HS-5 (cell line): ENCODE data around the gene FNIP2.
"Not testable (repeated sequence)": the region's sequence is repeated elsewhere in the genome, so short reads cannot be mapped to it uniquely, and the experiment has no call there.

Experiments used
- DNase-seq: peaks from one replicate; pipeline ENCODE4 v3.0.0-alpha.2; 2012; ENCODE audit warnings: low read depth

The FNIP2 gene

DNA sequence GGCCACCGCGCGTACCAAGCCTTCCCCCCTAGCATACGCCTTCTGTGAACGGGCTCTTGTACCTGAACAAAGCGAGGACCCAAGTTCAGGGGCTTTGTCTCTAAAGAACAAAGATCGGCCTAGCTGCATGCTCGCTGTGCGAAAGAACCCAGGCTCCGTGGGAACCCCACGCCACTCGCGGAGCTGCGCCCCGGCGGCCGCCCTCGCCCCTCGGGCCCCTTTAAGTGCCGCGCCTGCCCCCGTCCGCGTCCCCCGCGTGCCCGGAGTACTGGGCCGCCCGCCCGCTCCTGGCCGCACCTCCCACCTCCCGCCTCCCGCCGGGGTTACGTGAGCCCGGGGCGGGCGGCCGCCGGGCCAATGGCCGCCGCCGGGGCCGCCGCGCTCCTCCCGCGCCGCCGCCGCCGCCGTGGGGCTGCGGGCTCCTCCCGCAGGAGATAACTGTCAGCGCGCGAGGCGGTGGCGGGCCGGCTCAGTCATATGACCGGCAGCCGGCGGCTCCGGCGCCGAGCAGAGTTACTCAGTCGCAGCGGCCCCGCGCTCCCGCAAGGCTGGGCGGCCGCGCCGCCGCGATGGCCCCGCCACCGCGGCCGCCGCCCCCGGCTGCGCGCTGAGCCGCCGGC, at the start of gene FNIP2:
Gene FNIP2, plus strand, starts transcription at position 472 of the 620 bp plus-strand sequence. CDS start 187 bp downstream, outside the sequence.
- DNase-seq: no peak

GRCh38 chr4:158721680-158722079, 47.1 kb upstream of the FNIP2 start:
- no peak for DNase-seq

DNA sequence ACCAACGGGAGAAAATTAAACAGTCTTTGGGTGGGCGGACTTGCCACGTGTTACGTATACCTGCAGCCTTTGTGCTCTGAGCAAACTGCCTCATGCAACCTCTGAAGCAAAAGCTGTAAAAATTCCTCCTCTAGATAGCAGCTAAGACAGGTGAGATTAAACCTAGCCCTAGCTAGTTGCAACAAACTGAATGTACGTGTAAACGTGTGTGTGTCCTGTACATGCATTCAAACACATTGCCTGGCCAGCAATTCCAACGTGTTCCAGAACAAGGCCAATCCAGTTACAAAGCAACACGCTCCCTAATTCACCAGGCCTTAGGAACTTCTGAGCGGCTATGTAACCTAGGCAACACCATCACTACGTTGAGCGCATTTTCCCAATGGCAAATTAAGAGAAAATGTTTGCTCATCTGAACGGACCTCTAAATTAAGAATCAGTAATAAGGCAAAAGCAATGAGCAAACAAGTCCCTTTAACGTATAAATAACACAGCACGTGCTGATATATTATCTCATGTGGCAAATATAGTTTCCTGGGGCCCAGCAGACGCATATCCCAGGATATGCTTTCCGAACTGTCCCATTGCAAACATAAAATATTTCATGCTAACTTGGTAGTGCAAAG, 46.4 kb upstream of the FNIP2 start:
- peak; percentile 23 for DNase-seq

DNA sequence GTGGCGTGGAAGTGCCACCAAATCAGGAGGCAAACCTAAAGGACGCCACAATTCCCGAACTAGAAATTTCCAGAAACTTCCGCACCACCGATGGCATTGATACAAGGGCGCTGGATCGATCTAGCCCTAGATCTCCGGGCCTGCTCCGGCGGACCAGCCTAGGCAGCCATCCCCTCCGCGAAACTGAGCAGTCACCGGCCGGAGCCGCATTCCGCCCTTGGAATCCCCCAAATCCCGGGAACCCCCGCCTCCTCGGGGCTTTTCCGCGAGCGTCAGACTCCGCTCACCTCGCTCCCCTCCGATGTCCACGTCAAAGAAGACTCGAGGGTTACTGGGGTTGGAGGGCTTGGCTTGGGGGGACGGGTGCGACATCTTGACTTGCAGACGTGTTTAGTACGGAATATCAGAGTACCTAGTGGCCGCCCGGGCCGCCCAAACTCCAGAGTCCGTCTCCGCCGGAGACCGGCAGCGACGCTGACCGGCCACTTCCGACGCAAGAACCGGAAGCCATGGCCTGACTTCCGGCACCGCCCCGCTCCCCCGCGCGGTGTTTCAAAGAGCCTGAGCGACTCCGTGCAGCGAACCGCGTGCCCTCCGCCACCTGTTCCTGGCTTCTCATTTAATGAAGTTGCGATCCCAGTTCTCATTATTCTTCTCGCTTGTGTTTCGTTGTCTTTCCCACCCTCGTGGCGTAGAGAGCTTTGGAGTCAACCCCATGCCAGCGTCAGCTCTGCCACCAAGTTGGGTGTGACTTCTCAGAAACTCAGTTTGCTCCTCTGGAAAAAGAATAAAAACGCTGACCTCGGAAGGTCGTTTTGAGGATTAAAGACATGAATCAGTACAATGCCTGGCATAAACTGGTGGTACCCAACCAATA, 45.7 kb upstream of the FNIP2 start, which contains the start of gene PPID:
Gene PPID, minus strand, starts transcription at position 480 of the 877 bp plus-strand sequence. Its CDS starts 108 bp downstream, at position 372.
- DNase-seq: peak; percentile 34

DNA sequence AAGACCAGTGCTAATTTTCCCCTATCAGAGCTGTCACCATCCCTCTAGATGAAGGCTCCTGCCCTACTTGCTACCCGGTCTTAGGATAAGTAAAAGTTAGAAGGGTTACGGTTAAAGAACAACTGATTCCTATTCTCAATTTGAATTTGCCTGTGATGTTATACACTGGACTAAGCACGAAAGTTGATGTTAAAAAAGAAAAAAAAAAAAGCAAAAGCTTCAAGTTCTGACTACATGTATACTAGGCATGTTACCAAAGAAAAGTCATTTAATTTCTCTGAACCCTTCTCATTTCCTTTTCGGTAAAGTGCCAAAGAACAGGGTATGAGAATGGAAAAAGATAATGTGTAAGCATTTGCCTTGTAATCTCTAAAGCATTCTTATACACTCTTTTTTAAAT, 44.2 kb upstream of the FNIP2 start:
- no peak for DNase-seq

DNA sequence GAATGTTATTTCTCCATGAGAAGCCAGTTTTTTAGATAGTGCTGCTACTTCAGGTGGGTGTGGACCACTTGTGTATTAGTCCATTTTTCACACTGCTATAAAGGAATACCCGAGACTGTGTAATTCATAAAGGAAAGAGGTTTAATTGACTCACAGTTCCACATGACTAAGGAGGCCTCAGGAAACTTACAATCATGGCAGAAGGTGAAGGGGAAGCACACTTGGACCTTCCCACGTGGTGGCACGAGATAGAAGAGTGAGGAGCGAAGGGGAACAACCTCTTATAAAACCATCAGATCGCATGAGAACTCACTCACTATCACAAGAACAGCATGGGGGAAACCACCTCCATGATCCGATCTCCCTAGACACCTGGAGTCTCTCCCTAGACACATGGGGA, 42.2 kb upstream of the FNIP2 start:
- DNase-seq: no peak

DNA sequence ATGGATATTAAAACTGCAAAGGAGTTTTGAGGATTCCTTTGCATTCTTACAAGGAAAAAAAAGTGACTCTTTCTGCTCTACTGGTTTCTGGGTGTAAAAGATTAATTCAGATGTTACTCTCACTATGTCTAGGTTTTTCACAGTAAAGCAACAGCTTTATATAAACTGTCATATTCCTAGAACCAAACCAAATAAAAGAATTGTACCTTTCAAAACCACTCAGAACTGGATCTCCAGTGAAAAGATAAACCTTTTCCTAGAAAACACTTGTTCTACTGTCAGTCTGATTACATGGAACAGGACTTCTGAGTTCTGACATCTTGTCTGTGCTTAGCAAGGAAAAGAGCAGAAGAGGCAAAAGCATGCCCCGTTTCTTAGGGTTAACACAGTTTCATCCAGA, 40.6 kb upstream of the FNIP2 start:
- DNase-seq: no peak

GRCh38 chr4:158729716-158730559, 38.9 kb upstream of the FNIP2 start:
- peak; percentile 25 for DNase-seq

DNA sequence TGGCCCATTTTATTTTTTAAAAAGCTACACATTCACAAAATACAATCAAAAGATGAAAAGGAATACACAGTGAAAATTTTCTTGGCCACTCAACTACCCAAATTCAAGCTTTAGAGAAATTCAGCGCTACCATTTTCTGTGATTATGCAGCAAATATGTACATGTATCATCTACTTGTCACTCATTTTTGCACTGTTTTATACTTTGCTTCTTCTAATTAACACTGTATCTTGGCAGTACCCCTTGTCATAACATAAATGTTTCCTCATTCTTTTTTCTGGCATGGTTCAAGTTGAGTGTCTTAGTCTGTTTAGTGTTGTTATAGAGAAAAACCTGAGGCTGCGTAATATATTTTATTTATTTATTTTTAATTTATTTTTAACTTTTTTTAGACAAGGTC, 30.0 kb upstream of the FNIP2 start:
- DNase-seq: no peak

GRCh38 chr4:158739600-158739999, 29.2 kb upstream of the FNIP2 start:
- no peak for DNase-seq

DNA sequence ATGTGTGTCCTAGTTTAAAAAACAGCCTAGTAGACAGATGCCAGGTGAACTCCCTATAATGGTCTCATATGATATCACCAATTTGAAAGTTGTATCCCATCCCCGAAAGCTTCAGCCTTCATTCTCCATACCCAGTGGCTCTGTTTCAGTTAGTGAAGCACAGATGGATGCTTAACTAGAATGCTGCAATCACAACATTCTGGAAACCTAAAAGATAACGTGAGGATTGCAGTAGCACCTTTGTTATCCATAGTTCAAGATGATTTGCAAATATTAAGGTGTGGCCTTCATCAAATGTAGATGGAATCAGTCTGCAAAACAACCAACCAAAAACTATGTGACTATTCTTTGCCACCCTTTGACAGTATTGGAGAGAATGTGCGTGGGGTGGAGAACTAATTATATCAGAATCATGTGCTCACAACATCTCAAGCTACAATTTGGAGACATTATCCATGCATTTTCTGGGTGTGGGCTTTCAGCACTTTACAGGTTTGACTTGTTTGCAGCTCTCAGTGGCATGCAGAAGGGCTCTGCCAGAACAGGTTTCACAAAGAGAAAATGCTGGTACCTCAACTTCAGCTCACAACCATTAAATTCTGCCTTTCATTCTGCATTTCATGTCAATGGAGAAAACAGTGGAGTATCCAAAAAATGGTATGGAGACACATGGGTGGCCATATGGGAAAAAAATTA, 27.4 kb upstream of the FNIP2 start:
- DNase-seq: no peak

DNA sequence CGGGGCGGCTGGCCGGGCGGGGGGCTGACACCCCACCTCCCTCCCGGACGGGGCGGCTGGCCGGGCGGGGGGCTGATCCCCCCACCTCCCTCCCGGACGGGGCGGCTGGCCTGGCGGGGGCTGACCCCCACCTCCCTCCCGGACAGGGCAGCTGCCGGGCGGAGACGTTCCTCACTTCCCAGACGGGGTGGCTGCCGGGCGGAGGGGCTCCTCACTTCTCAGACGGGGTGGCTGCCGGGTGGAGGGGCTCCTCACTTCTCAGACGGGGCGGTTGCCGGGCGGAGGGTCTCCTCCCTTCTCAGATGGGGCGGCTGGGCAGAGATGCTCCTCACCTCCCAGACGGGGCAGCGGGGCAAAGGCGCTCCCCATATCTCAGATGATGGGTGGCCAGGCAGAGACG, 22.3 kb upstream of the FNIP2 start:
- DNase-seq: not testable (repeated sequence)

DNA sequence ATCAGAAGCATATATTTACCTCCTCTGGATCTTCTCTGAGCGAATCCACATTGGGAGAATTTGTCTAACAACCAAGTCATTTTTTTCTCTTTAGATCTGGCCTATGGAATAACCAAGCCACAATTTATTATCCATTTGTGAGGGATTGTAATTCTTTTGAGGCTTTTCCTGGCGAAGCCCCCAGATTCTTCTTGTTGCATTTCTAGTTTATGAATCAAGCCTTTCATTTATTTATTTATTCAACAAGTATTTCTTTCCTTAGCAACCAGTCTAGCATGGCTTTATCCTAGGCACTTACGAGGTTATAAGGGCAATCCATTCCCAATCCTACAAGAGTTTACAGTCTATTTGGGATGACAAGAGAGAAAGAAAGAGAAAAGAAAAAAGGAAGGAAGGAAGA, 18.4 kb upstream of the FNIP2 start:
- no peak for DNase-seq

DNA sequence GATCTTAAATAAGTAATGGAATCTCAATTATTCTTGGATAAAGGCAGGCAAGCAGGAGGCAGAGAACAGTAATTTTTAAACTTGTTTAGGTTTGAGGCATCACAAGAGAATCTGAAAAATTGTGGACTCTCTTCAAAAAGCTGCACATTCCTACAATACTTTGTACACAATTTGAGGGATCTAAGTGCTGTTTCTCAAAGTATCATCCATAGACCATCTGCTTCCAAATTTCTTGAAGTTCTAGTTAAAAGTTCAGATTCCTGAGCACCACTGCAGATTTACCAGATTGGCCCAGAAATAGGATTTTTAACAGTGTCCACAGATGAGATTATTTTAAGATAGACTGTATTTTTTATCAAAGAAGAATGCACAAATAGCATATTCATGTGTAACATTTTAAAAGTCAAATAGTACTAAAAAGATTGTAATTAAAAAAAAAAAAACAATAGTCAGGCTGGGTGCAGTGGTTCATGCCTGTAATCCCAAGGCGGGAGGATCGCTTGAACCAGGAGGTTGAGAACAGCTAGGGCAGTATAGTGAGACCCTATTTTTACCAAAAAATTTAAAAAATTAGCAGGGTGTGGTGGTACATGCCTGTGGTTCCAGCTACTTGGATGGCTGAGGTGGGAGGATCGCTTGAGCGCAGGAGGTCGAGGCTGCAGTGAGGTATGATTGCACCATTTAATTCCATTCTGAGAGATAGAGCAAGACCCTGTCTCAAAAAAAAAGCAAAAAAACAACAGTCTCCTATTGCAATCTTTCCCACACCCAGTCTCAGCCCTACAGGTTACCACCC, 14.2 kb upstream of the FNIP2 start:
- DNase-seq: no peak

GRCh38 chr4:158755819-158756218, 13.0 kb upstream of the FNIP2 start:
- not testable (repeated sequence) for DNase-seq

DNA sequence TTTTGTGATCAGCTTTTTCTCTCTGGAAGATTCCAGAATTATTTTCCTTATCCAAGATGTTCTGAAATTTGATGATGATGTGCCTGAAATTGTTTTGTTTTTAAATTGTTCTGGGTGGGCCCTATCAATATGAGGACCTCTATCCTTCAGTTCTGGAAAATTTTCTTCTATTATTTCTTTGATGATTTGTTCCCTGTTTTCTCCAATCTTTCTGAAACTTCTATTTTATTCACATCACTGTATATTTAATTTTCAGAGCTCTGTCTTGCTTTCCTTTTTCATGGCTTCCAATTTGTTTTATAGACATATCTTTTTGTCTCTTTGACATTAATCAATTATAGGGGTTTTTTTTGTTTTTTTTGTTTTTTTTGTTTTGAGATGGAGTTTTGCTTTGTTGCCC, 12.2 kb upstream of the FNIP2 start:
- no peak for DNase-seq

DNA sequence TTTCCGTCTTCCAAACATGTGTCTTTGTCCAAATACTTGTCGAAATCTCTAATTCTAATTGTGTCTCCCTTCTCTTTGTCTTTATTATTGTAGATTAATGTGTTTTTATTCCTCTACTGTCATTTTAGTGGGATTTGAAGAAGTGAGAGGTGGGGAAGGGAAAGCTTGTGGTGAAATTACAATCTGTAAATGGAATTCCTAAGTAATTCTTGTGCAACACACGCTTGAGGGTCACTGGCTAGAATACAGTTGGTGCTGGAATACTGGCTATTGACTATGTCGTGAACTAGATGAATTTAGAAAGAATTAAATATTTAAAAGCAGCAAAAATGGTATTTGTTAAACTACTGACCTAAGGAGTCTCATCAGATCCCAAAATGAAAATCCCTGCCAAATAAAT, 10.7 kb upstream of the FNIP2 start:
- DNase-seq: no peak

- no peak for DNase-seq
Observed at GRCh38 chr4:158758703-158759102, 10.1 kb upstream of the FNIP2 start.

DNA sequence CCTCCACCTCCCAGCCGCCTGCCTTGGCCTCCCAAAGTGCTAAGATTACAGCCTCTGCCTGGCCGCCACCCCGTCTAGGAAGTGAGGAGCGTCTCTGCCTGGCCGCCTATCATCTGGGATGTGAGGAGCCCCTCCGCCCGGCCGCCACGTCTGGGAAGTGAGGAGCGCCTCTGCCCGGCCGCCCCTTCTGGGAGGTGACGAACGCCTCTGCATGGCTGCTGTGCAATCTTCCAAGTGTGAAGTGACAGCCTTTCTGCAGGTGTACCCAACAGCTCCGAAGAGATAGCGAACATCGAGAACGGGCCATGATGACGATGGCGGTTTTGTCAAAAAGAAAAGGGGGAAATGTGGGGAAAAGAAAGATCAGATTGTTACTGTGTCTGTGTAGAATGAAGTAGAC, 9.3 kb upstream of the FNIP2 start:
- DNase-seq: not testable (repeated sequence)

DNA sequence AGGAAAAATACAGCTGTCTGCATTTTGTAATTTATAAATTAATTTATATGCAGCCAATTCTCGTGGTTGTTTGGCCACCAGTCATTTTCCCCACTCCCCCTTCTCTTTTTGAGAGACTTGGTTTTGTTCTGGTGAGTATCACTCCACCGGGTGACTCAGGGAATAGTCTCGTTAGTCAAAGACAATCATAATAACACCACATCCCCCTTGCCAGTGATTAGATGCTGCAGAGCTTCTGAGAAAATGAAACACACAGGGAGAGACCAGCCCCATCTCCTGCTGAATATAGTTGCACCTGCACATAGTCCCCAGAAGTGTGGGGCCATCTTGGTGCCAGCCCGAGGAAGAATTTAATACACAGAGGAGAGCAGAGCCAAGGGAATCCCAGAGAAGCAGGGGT, 8.0 kb upstream of the FNIP2 start:
- DNase-seq: no peak

GRCh38 chr4:158762553-158762952, 6.3 kb upstream of the FNIP2 start:
- no peak for DNase-seq
